GM19463 (cell line): ENCODE data around the gene INPPL1.

ENCODE experiments used
- ATAC-seq: cut with Tn5 transposase; IDR thresholded peaks from one replicate; pipeline ENCODE4 v1.9.1; 2021; ENCODE audit warnings: mild to moderate bottlenecking, moderate library complexity; ENCODE audit not compliant: unreplicated experiment

INPPL1 gene

GRCh38 chr11:72209101-72209500 is 15.5 kb upstream of the INPPL1 start:
- no peak for ATAC-seq

- no peak for ATAC-seq
Measured at GRCh38 chr11:72216638-72217037, 7.9 kb upstream of the INPPL1 start, which contains the start of gene FOLR2. Gene FOLR2 (plus strand): TSS chr11:72216794. CDS start chr11:72218585, 1,791 bp downstream.

GRCh38 chr11:72217841-72218240 is 6.7 kb upstream of the INPPL1 start:
- no peak for ATAC-seq

GRCh38 chr11:72218251-72218745 is 6.3 kb upstream of the INPPL1 start:
- no peak for ATAC-seq

- no peak for ATAC-seq
Measured at GRCh38 chr11:72220696-72221363, 3.7 kb upstream of the INPPL1 start.

GRCh38 chr11:72221386-72222075 is 3.0 kb upstream of the INPPL1 start:
- ATAC-seq, result no peak

GRCh38 chr11:72222106-72222891 is 2.3 kb upstream of the INPPL1 start:
- ATAC-seq, result no peak

GRCh38 chr11:72222907-72223614 is 1.5 kb upstream of the INPPL1 start:
- peak; percentile 65 for ATAC-seq

- peak; percentile 45 for ATAC-seq
Measured at GRCh38 chr11:72223615-72224563, 678 bp upstream of the INPPL1 start.

GRCh38 chr11:72225411-72225951 is 914 bp downstream of the INPPL1 start:
- ATAC-seq, result no peak

- no peak for ATAC-seq
Measured at GRCh38 chr11:72226701-72227100, 2.1 kb downstream of the INPPL1 start.

- ATAC-seq, result no peak
Measured at GRCh38 chr11:72227316-72228228, 3.0 kb downstream of the INPPL1 start.

- no peak for ATAC-seq
Measured at GRCh38 chr11:72228229-72228843, 3.8 kb downstream of the INPPL1 start.

GRCh38 chr11:72228844-72229231 is 4.3 kb downstream of the INPPL1 start:
- ATAC-seq, result no peak

- no peak for ATAC-seq
Measured at GRCh38 chr11:72229336-72229924, 4.9 kb downstream of the INPPL1 start.

- no peak for ATAC-seq
Measured at GRCh38 chr11:72229925-72230763, 5.6 kb downstream of the INPPL1 start.
